B cell (primary cell): ENCODE results near the gene HECTD1. TPM values are rescaled to one million over a fixed set of nuclear protein-coding genes. Genes with fewer than 3 reads are reported as not detected.
"Not testable (repeated sequence)": the region's sequence is repeated elsewhere in the genome, so short reads cannot be mapped to it uniquely, and the experiment has no call there.

Experiments used
- ATAC-seq: fragments of 200-7000 bp; cut with Tn5 transposase; one replicate; pipeline ENCODE4 v1.10.0; 2021; ENCODE audit warnings: low read depth, mild to moderate bottlenecking, moderate number of reproducible peaks, moderate library complexity
- CTCF ChIA-PET: fragments of 350-600 bp; sonication (Branson Sonifier 250); formaldehyde crosslinking; loops from one replicate; lab custom pipeline; 2021; ENCODE audit warnings: antibody characterized with exemption, inconsistent platforms; lab: Charles Lee
- POLR2A ChIA-PET: fragments of 350-600 bp; sonication (Branson Sonifier 250); formaldehyde crosslinking; loops from one replicate; lab custom pipeline; 2021; ENCODE audit warnings: antibody characterized with exemption; lab: Charles Lee
- DNase-seq: peaks from one replicate; pipeline ENCODE4 v3.0.0; 2013
- H2AFZ ChIP-seq: 2 replicates; pipeline ENCODE4 v1.6.1; 2012; ENCODE audit warnings: mild to moderate bottlenecking, low read depth, low read length; ENCODE audit not compliant: insufficient read depth, poor library complexity, severe bottlenecking
- H3K27ac ChIP-seq, 2 donors: 1 replicate in 1 of 2; 2 replicates in 1 of 2; pipeline ENCODE4 v1.5.1; 2012 to 2013; ENCODE audit warnings: low read length in 2 of 2, mild to moderate bottlenecking in 2 of 2, moderate library complexity in 1 of 2
- H3K27me3 ChIP-seq, 4 experiments: fragments of 200-600 bp in 1 of 4; sonication (generic) in 1 of 4; replicated peaks in 1 of 4; 1 replicate in 2 of 4; 2 replicates in 2 of 4; pipeline versions ENCODE4 v1.6.1 to v1.7.0; 2013 to 2016; ENCODE audit warnings: low read length in 3 of 4, mild to moderate bottlenecking in 2 of 4, mixed read lengths in 1 of 4, moderate library complexity in 1 of 4; ENCODE audit not compliant: insufficient read depth in 4 of 4, control insufficient read depth in 3 of 4; ENCODE audit errors: control extremely low read depth in 1 of 4
- H3K36me3 ChIP-seq, 2 experiments: replicated peaks in 1 of 2; 1 replicate in 1 of 2; 2 replicates in 1 of 2; pipeline versions ENCODE4 v1.6.1 to v1.7.1; 2013; ENCODE audit warnings: low read length in 1 of 2; ENCODE audit not compliant: insufficient read depth in 2 of 2, control insufficient read depth in 1 of 2; ENCODE audit errors: control extremely low read depth in 1 of 2, extremely low read depth in 1 of 2
- H3K4me1 ChIP-seq, 2 donors: fragments of 200-600 bp in 1 of 2; sonication (generic) in 1 of 2; 1 replicate in 1 of 2; 2 replicates in 1 of 2; pipeline versions ENCODE4 v1.5.1 to v1.6.1; 2013 to 2017; ENCODE audit warnings: low read length in 2 of 2; ENCODE audit not compliant: control insufficient read depth in 2 of 2, insufficient read depth in 2 of 2
- H3K4me2 ChIP-seq: replicated peaks from 2 replicates; pipeline ENCODE3; 2012; ENCODE audit warnings: mild to moderate bottlenecking, low read depth, low read length; ENCODE audit not compliant: poor library complexity, severe bottlenecking
- H3K4me3 ChIP-seq, 5 experiments: fragments of 200-600 bp in 1 of 5; sonication (generic) in 1 of 5; 1 replicate in 3 of 5; 2 replicates in 2 of 5; pipeline versions ENCODE4 v1.5.1 to v1.7.0; 2011 to 2016; ENCODE audit warnings: low read length in 4 of 5, mild to moderate bottlenecking in 4 of 5, low read depth in 2 of 5, control low read depth in 1 of 5, moderate library complexity in 1 of 5; ENCODE audit not compliant: insufficient read depth in 1 of 5; ENCODE audit errors: control extremely low read depth in 1 of 5, extremely low read depth in 1 of 5
- H3K79me2 ChIP-seq: fragments of 200-600 bp; sonication (generic); one replicate; pipeline ENCODE4 v1.6.0; 2016; ENCODE audit warnings: low read length; ENCODE audit not compliant: control insufficient read depth, insufficient read depth
- H3K9ac ChIP-seq: fragments of 200-600 bp; sonication (generic); 2 replicates; pipeline ENCODE4 v1.6.1; 2017; ENCODE audit warnings: mild to moderate bottlenecking, low read length, moderate library complexity
- H3K9me3 ChIP-seq, 3 donors: one replicate each; pipeline versions ENCODE4 v1.6.1 to v1.7.1; 2013; ENCODE audit warnings: low read length in 2 of 3; ENCODE audit not compliant: control insufficient read depth in 2 of 3, insufficient read depth in 1 of 3; ENCODE audit errors: control extremely low read depth in 1 of 3
- H4K20me1 ChIP-seq: 2 replicates; pipeline ENCODE4 v1.6.0; 2012; ENCODE audit warnings: mild to moderate bottlenecking, low read length; ENCODE audit not compliant: insufficient read depth, control insufficient read depth, poor library complexity, severe bottlenecking
- H3K27ac Mint-ChIP-seq: one replicate; pipeline ENCODE4 v1.8.0; 2021; ENCODE audit warnings: mixed read lengths
- H3K27me3 Mint-ChIP-seq: one replicate; pipeline ENCODE4 v1.8.0; 2021; ENCODE audit warnings: mixed read lengths
- H3K4me1 Mint-ChIP-seq: one replicate; pipeline ENCODE4 v1.8.0; 2021; ENCODE audit warnings: mixed read lengths
- H3K4me3 Mint-ChIP-seq: one replicate; pipeline ENCODE4 v1.8.0; 2021; ENCODE audit warnings: mixed read lengths
- H3K9me3 Mint-ChIP-seq: one replicate; pipeline ENCODE4 v1.8.0; 2022; ENCODE audit warnings: mixed read lengths; ENCODE audit not compliant: insufficient read depth
- EZH2 ChIP-seq: IDR thresholded peaks from 2 replicates; pipeline ENCODE4 v1.6.1; 2012; ENCODE audit warnings: borderline replicate concordance, low read depth, mild to moderate bottlenecking, moderate library complexity, low read length; ENCODE audit not compliant: insufficient read depth, poor library complexity, severe bottlenecking
- WGBS: methylation state at CpG from one replicate; pipeline ENCODE4 v1.1.5; 2013; ENCODE audit warnings: missing lambda C conversion rate; ENCODE audit not compliant: insufficient coverage; 5-methylcytosine and 5-hydroxymethylcytosine counted together
- intact Hi-C: fragments of 100-400 bp; cut with micrococcal nuclease; formaldehyde crosslinking; loops from one replicate; pipeline ENCODE4 v1.10.0; 2022
- polyA plus RNA-seq: library from polyadenylated mRNA; depleted of rRNA; stranded (reverse); fragments of >200 nt; gene quantifications from 2 replicates; pipeline ENCODE4 v1.2.3, GENCODE V29; 2012
- total RNA-seq, 2 donors: library from RNA; stranded (reverse); fragments of 120-200 nt in 1 of 2; gene quantifications; 1 replicate in 1 of 2; 2 replicates in 1 of 2; pipeline versions ENCODE4 v1.2.3 to v1.2.4, GENCODE V29; 2013 to 2022
- TF ChIP-seq, protein P1 (sequence below): fragments of 200-600 bp; IDR thresholded peaks from one replicate; pipeline ENCODE4 v1.8.0; 2022; ENCODE audit warnings: antibody characterized with exemption, mild to moderate bottlenecking

The HECTD1 gene
- total and polyA plus RNA-seq, 2 donors (not counting 1 experiment from before 2014, with no cell fraction given) = 63.1 to 184 TPM

- Histone ChIP-seq H3K9ac (no peak overlapping the region), H3K79me2 (no peaks in the 10 kb centered on the region), H3K4me3 (no peak overlapping the region), H4K20me1 (no peaks in the 10 kb centered on the region), H3K9me3 (no peaks in the 10 kb centered on the region), H2AFZ (no peak overlapping the region), H3K4me1 (no peaks in the 10 kb centered on the region), H3K36me3 (peaks cover 3 to 12% of the 10 kb centered on the region in 2 experiments), H3K4me2 (no peak overlapping the region), H3K27ac (no peak overlapping the region), H3K27me3 (no peaks in the 10 kb centered on the region)
- 100% methylated on average over 2 of the region's 3 CpGs for WGBS
- ATAC-seq (no peak), DNase-seq (no peak)
- POLR2A ChIA-PET = interaction anchor here (0.6 kb wide), 1 partner anchor 43 kb away, joined by 3 read pairs; the partner anchor contains the start of gene STRN3
- CTCF ChIA-PET = interaction anchor here (1.5 kb wide), 1 partner anchor 31 kb away, joined by 3 read pairs; no protein-coding TSS in a partner anchor
- Mint-ChIP-seq H3K27ac (no peak overlapping the region), H3K27me3 (no peaks in the 10 kb centered on the region), H3K4me3 (no peak overlapping the region), H3K4me1 (no peaks in the 10 kb centered on the region), H3K9me3 (no peaks in the 10 kb centered on the region)
- no peak for TF ChIP-seq EZH2
- intact Hi-C loops = no loop called here
These were observed 138.2 kb downstream of the HECTD1 start for GRCh38 chr14:31069343-31069742.

DNA sequence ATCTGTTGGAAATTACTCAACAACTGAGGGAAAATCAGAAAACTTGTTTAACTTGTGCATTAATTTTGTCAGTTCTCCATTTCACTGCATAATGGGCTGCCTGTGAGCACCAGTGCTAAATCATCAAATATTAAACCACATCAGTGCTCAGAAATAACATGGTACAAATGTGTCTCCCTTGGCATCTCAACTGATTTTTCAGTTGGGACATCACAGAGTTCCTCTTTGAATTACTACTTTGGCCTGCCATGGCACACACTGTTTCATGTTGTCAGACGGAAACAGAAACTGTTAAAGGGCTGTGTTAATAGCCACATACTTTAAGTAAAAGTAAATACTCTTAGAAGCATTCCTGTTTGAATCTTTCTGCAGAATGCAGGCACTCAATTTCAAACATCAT is 139.4 kb downstream of the HECTD1 start:
- CTCF ChIA-PET = no interaction called here
- WGBS = no CpG with 5 or more reads among the region's 1 CpG
- Histone ChIP-seq H3K36me3 (peaks cover 3 to 11% of the 10 kb centered on the region in 2 experiments), H3K4me2 (no peak overlapping the region), H3K27me3 (no peaks in the 10 kb centered on the region), H3K9me3 (no peaks in the 10 kb centered on the region), H3K27ac (no peak overlapping the region), H3K9ac (no peak overlapping the region), H3K4me3 (no peak overlapping the region), H3K4me1 (no peaks in the 10 kb centered on the region), H2AFZ (no peak overlapping the region), H4K20me1 (no peaks in the 10 kb centered on the region), H3K79me2 (no peaks in the 10 kb centered on the region)
- no peak for TF ChIP-seq EZH2
- TF ChIP-seq, protein P1, sequence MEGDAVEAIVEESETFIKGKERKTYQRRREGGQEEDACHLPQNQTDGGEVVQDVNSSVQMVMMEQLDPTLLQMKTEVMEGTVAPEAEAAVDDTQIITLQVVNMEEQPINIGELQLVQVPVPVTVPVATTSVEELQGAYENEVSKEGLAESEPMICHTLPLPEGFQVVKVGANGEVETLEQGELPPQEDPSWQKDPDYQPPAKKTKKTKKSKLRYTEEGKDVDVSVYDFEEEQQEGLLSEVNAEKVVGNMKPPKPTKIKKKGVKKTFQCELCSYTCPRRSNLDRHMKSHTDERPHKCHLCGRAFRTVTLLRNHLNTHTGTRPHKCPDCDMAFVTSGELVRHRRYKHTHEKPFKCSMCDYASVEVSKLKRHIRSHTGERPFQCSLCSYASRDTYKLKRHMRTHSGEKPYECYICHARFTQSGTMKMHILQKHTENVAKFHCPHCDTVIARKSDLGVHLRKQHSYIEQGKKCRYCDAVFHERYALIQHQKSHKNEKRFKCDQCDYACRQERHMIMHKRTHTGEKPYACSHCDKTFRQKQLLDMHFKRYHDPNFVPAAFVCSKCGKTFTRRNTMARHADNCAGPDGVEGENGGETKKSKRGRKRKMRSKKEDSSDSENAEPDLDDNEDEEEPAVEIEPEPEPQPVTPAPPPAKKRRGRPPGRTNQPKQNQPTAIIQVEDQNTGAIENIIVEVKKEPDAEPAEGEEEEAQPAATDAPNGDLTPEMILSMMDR = no peak
- POLR2A ChIA-PET = interaction anchor here (0.7 kb wide), 1 partner anchor 16 kb away, joined by 4 read pairs; no protein-coding TSS in a partner anchor
- Mint-ChIP-seq H3K9me3 (no peaks in the 10 kb centered on the region), H3K27ac (no peak overlapping the region), H3K27me3 (no peaks in the 10 kb centered on the region), H3K4me3 (no peak overlapping the region), H3K4me1 (no peaks in the 10 kb centered on the region)
- no peak for DNase-seq
- intact Hi-C loops = no loop called here
- no peak for ATAC-seq

DNA sequence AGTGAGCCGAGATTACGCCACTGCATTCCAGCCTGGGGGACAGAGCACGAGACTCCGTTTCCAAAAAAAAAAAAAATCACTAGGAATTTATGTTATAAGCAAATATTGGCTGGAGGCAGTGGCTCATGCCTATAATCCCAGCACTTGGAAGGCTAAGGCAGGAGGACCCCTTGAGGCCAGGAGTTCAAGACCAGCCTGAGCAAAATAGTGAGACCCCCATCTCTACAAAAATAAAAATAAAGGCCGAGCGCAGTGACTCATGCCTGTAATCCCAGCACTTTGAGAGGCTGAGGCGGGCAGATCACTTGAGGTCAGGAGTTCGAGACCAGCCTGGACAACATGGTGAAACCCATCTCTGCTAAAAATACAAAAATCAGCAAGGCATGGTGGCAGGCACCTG is 144.7 kb downstream of the HECTD1 start:
- H3K27me3 Mint-ChIP-seq, H3K9me3 ChIP-seq, H3K9ac ChIP-seq, ATAC-seq, H3K27ac Mint-ChIP-seq, DNase-seq, H3K4me3 Mint-ChIP-seq, CTCF ChIA-PET, H3K79me2 ChIP-seq, H3K27me3 ChIP-seq, H3K4me1 ChIP-seq, H2AFZ ChIP-seq, H3K4me1 Mint-ChIP-seq, H3K4me2 ChIP-seq, H3K36me3 ChIP-seq, H3K9me3 Mint-ChIP-seq, H3K4me3 ChIP-seq, intact Hi-C loops, POLR2A ChIA-PET, H4K20me1 ChIP-seq, H3K27ac ChIP-seq: not testable (repeated sequence)
- WGBS = 98% methylated on average over 4 of the region's 8 CpGs
